IMR-90 (cell line): ENCODE data around the gene PSMA6. TPM values are rescaled to one million over a fixed set of nuclear protein-coding genes. Genes with fewer than 3 reads are reported as not detected.
"Not testable (repeated sequence)": the region's sequence is repeated elsewhere in the genome, so short reads cannot be mapped to it uniquely, and the experiment has no call there.

Source experiments
- ATAC-seq: fragments of 200-7000 bp; cut with Tn5 transposase; 2 replicates; pipeline ENCODE4 v1.9.1; 2020; ENCODE audit warnings: low read depth, mild to moderate bottlenecking, moderate library complexity
- BruUV-seq: library from RNA; stranded (reverse); fragments of 400-500 nt; replicated peaks from 2 replicates; lab custom pipeline; 2021; lab: Mats Ljungman, UMichigan
- CTCF ChIA-PET: fragments of 300-600 bp; formaldehyde crosslinking; extraction: SDS; loops from one replicate; lab custom pipeline; 2021; ENCODE audit warnings: antibody characterized with exemption; lab: Yijun Ruan, JAX
- POLR2A ChIA-PET: fragments of 300-600 bp; sonication (Branson Sonifier 250); formaldehyde crosslinking; loops from one replicate; lab custom pipeline; 2022; ENCODE audit warnings: antibody characterized with exemption; ENCODE audit not compliant: unreplicated experiment; lab: Charles Lee
- DNase-seq: peaks from one replicate; pipeline ENCODE4 v3.0.0; 2013
- H2AFZ ChIP-seq: replicated peaks from 2 replicates; pipeline ENCODE3; 2013; ENCODE audit warnings: low read length, mild to moderate bottlenecking; ENCODE audit not compliant: poor library complexity
- H2AK5ac ChIP-seq: 2 replicates; pipeline ENCODE4 v1.6.1; 2013; ENCODE audit warnings: low read depth, low read length, inconsistent platforms
- H2AK9ac ChIP-seq: replicated peaks from 2 replicates; pipeline ENCODE3; 2013; ENCODE audit warnings: mild to moderate bottlenecking, low read depth, low read length, moderate library complexity; ENCODE audit not compliant: poor library complexity
- H2BK120ac ChIP-seq: 2 replicates; pipeline ENCODE4 v1.6.1; 2013; ENCODE audit warnings: low read depth, low read length, inconsistent platforms
- H2BK15ac ChIP-seq: 3 replicates; pipeline ENCODE4 v1.6.1; 2013; ENCODE audit warnings: low read depth, low read length, inconsistent platforms
- H2BK20ac ChIP-seq: 2 replicates; pipeline ENCODE4 v1.6.1; 2013; ENCODE audit warnings: low read depth, mild to moderate bottlenecking, inconsistent platforms, low read length, moderate library complexity
- H2BK5ac ChIP-seq: 2 replicates; pipeline ENCODE4 v1.6.1; 2013; ENCODE audit warnings: mild to moderate bottlenecking, low read depth, low read length, inconsistent platforms; ENCODE audit not compliant: poor library complexity, severe bottlenecking
- H3K14ac ChIP-seq: replicated peaks from 2 replicates; pipeline ENCODE4 v1.6.1; 2013; ENCODE audit warnings: low read depth, low read length, inconsistent platforms
- H3K18ac ChIP-seq: 2 replicates; pipeline ENCODE4 v1.6.1; 2013; ENCODE audit warnings: low read depth, low read length, control low read depth
- H3K23ac ChIP-seq: 2 replicates; pipeline ENCODE4 v1.6.1; 2013; ENCODE audit warnings: low read depth, low read length, inconsistent platforms
- H3K27ac ChIP-seq: 2 replicates; pipeline ENCODE4 v1.5.1; 2013; ENCODE audit warnings: mild to moderate bottlenecking, control low read depth, low read length; ENCODE audit not compliant: insufficient read depth
- H3K27me3 ChIP-seq: 2 replicates; pipeline ENCODE4 v1.6.1; 2013; ENCODE audit warnings: low read length; ENCODE audit not compliant: control insufficient read depth, insufficient read depth
- H3K36me3 ChIP-seq: 2 replicates; pipeline ENCODE4 v1.6.1; 2013; ENCODE audit warnings: low read length, mixed read lengths; ENCODE audit not compliant: control insufficient read depth, insufficient read depth
- H3K4ac ChIP-seq: 2 replicates; pipeline ENCODE4 v1.6.1; 2013; ENCODE audit warnings: low read depth, low read length, inconsistent platforms
- H3K4me1 ChIP-seq: 2 replicates; pipeline ENCODE4 v1.6.1; 2013; ENCODE audit warnings: low read length, mixed read lengths; ENCODE audit not compliant: control insufficient read depth, insufficient read depth
- H3K4me2 ChIP-seq: 2 replicates; pipeline ENCODE4 v1.6.1; 2013; ENCODE audit warnings: low read depth, mild to moderate bottlenecking, control low read depth, low read length, moderate library complexity
- H3K4me3 ChIP-seq: 2 replicates; pipeline ENCODE4 v1.5.1; 2013; ENCODE audit warnings: low read depth, mild to moderate bottlenecking, control low read depth, low read length, moderate library complexity; ENCODE audit not compliant: insufficient read depth
- H3K56ac ChIP-seq: 2 replicates; pipeline ENCODE4 v1.6.1; 2013; ENCODE audit warnings: low read length, inconsistent platforms; ENCODE audit not compliant: insufficient read depth; ENCODE audit errors: extremely low read depth
- H3K79me1 ChIP-seq, 2 experiments: 2 replicates each; pipeline ENCODE4 v1.6.1; 2013; ENCODE audit warnings: low read length in 2 of 2, inconsistent platforms in 1 of 2, low read depth in 1 of 2
- H3K9ac ChIP-seq: 2 replicates; pipeline ENCODE4 v1.6.1; 2013; ENCODE audit warnings: low read depth, low read length, control low read depth
- H3K9me1 ChIP-seq: 2 replicates; pipeline ENCODE4 v1.6.1; 2013; ENCODE audit warnings: low read length, inconsistent platforms; ENCODE audit not compliant: insufficient read depth
- H3K9me3 ChIP-seq: 2 replicates; pipeline ENCODE4 v1.6.1; 2013; ENCODE audit warnings: low read length; ENCODE audit not compliant: control insufficient read depth, insufficient read depth
- H4K20me1 ChIP-seq: 2 replicates; pipeline ENCODE4 v1.6.1; 2013; ENCODE audit warnings: low read length, inconsistent platforms; ENCODE audit not compliant: insufficient read depth
- H4K5ac ChIP-seq: 2 replicates; pipeline ENCODE4 v1.6.1; 2013; ENCODE audit warnings: mild to moderate bottlenecking, low read depth, low read length, control low read depth
- H4K8ac ChIP-seq, 2 experiments: 2 replicates each; pipeline ENCODE4 v1.6.1; 2013; ENCODE audit warnings: low read depth in 2 of 2, low read length in 2 of 2, control low read depth in 1 of 2, inconsistent platforms in 1 of 2
- H4K91ac ChIP-seq: 2 replicates; pipeline ENCODE4 v1.6.1; 2013; ENCODE audit warnings: low read depth, low read length, inconsistent platforms; ENCODE audit not compliant: insufficient read depth
- CEBPB ChIP-seq: IDR thresholded peaks from 2 replicates; pipeline ENCODE4 v1.6.1; 2012; ENCODE audit warnings: low read depth, low read length, improper control_type of control experiment
- ELK1 ChIP-seq: fragments of 150-350 bp; IDR thresholded peaks from 2 replicates; pipeline ENCODE4 v1.6.1; 2016; ENCODE audit warnings: low read depth, mild to moderate bottlenecking, low read length, moderate library complexity, borderline replicate concordance
- NFE2L2 ChIP-seq: fragments of 150-350 bp; IDR thresholded peaks from 2 replicates; pipeline ENCODE4 v1.6.1; 2016; ENCODE audit warnings: low read depth, mild to moderate bottlenecking, low read length
- POLR2A ChIP-seq: IDR thresholded peaks from 2 replicates; pipeline ENCODE4 v1.6.1; 2012; ENCODE audit warnings: mild to moderate bottlenecking, low read depth, low read length
- RFX5 ChIP-seq: IDR thresholded peaks from 2 replicates; pipeline ENCODE4 v1.8.0; 2012; ENCODE audit warnings: low read depth, mild to moderate bottlenecking, low read length, moderate library complexity
- USF2 ChIP-seq: fragments of 150-350 bp; IDR thresholded peaks from 2 replicates; pipeline ENCODE4 v1.6.1; 2017; ENCODE audit warnings: mild to moderate bottlenecking, antibody characterized with exemption, low read length, low read depth
- WGBS, 2 experiments: methylation state at CpG; one replicate each; pipeline versions ENCODE4 v1.1.5 to v1.1.7; 2013; ENCODE audit warnings: missing lambda C conversion rate in 2 of 2; ENCODE audit not compliant: insufficient read length in 1 of 2; ENCODE audit errors: extremely low coverage in 2 of 2; 5-methylcytosine and 5-hydroxymethylcytosine counted together
- dilution Hi-C: fragments of 300-500 bp; cut with HindIII; formaldehyde crosslinking; loops from one replicate; pipeline ENCODE4 v1.14.3; 2018; ENCODE audit warnings: low sequenced_read_pairs; ENCODE audit not compliant: unreplicated experiment
- in situ Hi-C: fragments of 300-500 bp; cut with MboI; formaldehyde crosslinking; loops from 3 replicates; pipeline ENCODE4 v1.14.3; 2019; ENCODE audit warnings: low sequenced_read_pairs, inconsistent platforms, mixed read lengths
- intact Hi-C: fragments of 100-400 bp; cut with micrococcal nuclease; formaldehyde crosslinking; loops from 2 replicates; pipeline ENCODE4 v1.10.0; 2022
- polyA plus RNA-seq, 3 experiments: library from polyadenylated mRNA; depleted of rRNA; stranded (reverse); fragments of >200 nt; gene quantifications; 2 replicates each; pipeline ENCODE4 v1.2.3, GENCODE V29; 2012; ENCODE audit warnings: low replicate concordance in 1 of 3
- total RNA-seq: library from RNA; depleted of rRNA; stranded (reverse); fragments of >200 nt; gene quantifications from 2 replicates; pipeline ENCODE4 v1.2.3, GENCODE V29; 2012

Gene PSMA6
- total and polyA plus RNA-seq, 2 of the 4 experiments (the other 2 are of a cell fraction), result 184 to 530 TPM

- Histone ChIP-seq H3K4me3 (no peak overlapping the region), H2BK120ac (no peak overlapping the region), H3K27me3 (no peaks in the 10 kb centered on the region; the same call in 1 of the 2 replicates), H3K9me3 (no peaks in the 10 kb centered on the region), H2AFZ (no peak overlapping the region), H2AK9ac (no peak overlapping the region), H3K4ac (no peak overlapping the region), H3K9ac (no peak overlapping the region), H3K36me3 (no peaks in the 10 kb centered on the region), H4K5ac (no peak overlapping the region), H3K4me2 (no peak overlapping the region), H4K20me1 (no peaks in the 10 kb centered on the region), H4K91ac (no peak overlapping the region), H3K9me1 (0 out of 2 replicates have a peak, but pooled peaks cover 3% of the 10 kb centered on the region), H2AK5ac (no peak overlapping the region), H2BK20ac (no peak overlapping the region), H2BK15ac (no peak overlapping the region), H3K18ac (no peak overlapping the region), H3K4me1 (peaks cover 9% of the 10 kb centered on the region), H3K14ac (no peak overlapping the region), H2BK5ac (no peak overlapping the region), H3K23ac (no peak overlapping the region), H3K56ac (no peak overlapping the region), H3K79me1 (no peaks in the 10 kb centered on the region), H4K8ac (no peak overlapping the region), H3K27ac (no peak overlapping the region)
- intact Hi-C loops, result no loop called here
- dilution Hi-C loops, result no loop called here
- ATAC-seq, result no peak
- DNase-seq, result no peak
- 88% methylated on average over 6 of the region's 10 CpGs; no CpG with 5 or more reads in 1 of the 2 experiments for WGBS, 2 experiments
- CTCF ChIA-PET, result no interaction called here
- BruUV-seq, result no TSS peak
- POLR2A ChIA-PET, result no interaction called here
- in situ Hi-C loops, result no loop called here
- TF ChIP-seq POLR2A, result no peak
- no peak for TF ChIP-seq RFX5
- TF ChIP-seq ELK1, result no peak
- TF ChIP-seq NFE2L2, result no peak
- no peak for TF ChIP-seq USF2
- TF ChIP-seq CEBPB, result no peak
These were observed 61.4 kb downstream of the PSMA6 start for GRCh38 chr14:35353409-35354172.

GRCh38 chr14:35355235-35355634 is 63.1 kb downstream of the PSMA6 start:
- H2BK20ac ChIP-seq, H3K4ac ChIP-seq, H4K91ac ChIP-seq, H3K23ac ChIP-seq, H3K9me3 ChIP-seq, H3K79me1 ChIP-seq, ATAC-seq, H3K4me2 ChIP-seq, H4K8ac ChIP-seq, H3K14ac ChIP-seq, H3K4me1 ChIP-seq, H3K56ac ChIP-seq, H4K20me1 ChIP-seq, intact Hi-C loops, DNase-seq, in situ Hi-C loops, H3K18ac ChIP-seq, H2BK15ac ChIP-seq, H2AK9ac ChIP-seq, POLR2A ChIA-PET, BruUV-seq, H4K5ac ChIP-seq, H3K9ac ChIP-seq, H2BK120ac ChIP-seq, dilution Hi-C loops, H3K27ac ChIP-seq, H2AFZ ChIP-seq, H3K36me3 ChIP-seq, H2AK5ac ChIP-seq, H3K27me3 ChIP-seq, H3K9me1 ChIP-seq, H3K4me3 ChIP-seq, H2BK5ac ChIP-seq: not testable (repeated sequence)
- CTCF ChIA-PET, result interaction anchor here (0.6 kb wide), 1 partner anchor 55 kb away, joined by 3 read pairs; no protein-coding TSS in a partner anchor
- 80% methylated on average over 1 of the region's 6 CpGs; no CpG with 5 or more reads in 1 of the 2 experiments for WGBS, 2 experiments
